ENCODE data around the gene F3.

DNA sequence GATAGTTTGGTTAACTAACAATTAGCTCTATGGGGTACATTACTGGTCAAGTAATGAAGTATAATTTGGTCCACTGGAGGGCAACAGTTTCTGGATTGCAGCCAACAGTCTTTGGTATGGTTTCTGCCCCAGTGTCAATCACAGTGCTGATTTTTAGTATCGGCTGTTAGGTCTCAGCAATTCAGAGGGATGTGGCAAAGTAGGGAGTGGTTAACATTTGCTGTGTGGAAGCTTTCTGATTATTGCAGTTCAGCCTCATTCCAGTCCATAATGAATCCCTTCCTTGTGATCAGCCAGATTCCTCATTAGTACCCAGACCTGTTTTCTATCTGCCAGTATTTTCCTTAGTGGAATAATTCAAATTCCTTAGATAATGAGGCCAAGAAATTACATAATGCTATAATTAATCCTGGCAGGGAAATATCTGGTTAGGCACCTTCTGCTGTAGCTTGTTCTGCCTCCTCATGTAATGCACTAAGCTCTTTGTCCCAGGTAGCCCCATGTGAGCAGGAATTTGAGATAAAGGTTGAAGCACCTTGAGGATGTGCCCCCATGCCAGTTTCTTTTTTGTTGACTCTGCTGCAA lies 14.0 kb downstream of the F3 start:
- TF ChIP-seq, protein P1, sequence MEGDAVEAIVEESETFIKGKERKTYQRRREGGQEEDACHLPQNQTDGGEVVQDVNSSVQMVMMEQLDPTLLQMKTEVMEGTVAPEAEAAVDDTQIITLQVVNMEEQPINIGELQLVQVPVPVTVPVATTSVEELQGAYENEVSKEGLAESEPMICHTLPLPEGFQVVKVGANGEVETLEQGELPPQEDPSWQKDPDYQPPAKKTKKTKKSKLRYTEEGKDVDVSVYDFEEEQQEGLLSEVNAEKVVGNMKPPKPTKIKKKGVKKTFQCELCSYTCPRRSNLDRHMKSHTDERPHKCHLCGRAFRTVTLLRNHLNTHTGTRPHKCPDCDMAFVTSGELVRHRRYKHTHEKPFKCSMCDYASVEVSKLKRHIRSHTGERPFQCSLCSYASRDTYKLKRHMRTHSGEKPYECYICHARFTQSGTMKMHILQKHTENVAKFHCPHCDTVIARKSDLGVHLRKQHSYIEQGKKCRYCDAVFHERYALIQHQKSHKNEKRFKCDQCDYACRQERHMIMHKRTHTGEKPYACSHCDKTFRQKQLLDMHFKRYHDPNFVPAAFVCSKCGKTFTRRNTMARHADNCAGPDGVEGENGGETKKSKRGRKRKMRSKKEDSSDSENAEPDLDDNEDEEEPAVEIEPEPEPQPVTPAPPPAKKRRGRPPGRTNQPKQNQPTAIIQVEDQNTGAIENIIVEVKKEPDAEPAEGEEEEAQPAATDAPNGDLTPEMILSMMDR (IDR thresholded peaks at IDR 0.05) = no peak
- TF ChIP-seq POLR2A (IDR thresholded peaks at IDR 0.05) = no peak

All from right lobe of liver (tissue), 4 donors.